NCI-H2107 (cell line): ENCODE results near the gene HTR1D.
"Not testable (repeated sequence)": the region's sequence is repeated elsewhere in the genome, so short reads cannot be mapped to it uniquely, and the experiment has no call there.

ENCODE experiments used
- DNase-seq: peaks from one replicate; lab custom pipeline; 2025; lab: John Stamatoyannopoulos, UW

HTR1D gene

DNA sequence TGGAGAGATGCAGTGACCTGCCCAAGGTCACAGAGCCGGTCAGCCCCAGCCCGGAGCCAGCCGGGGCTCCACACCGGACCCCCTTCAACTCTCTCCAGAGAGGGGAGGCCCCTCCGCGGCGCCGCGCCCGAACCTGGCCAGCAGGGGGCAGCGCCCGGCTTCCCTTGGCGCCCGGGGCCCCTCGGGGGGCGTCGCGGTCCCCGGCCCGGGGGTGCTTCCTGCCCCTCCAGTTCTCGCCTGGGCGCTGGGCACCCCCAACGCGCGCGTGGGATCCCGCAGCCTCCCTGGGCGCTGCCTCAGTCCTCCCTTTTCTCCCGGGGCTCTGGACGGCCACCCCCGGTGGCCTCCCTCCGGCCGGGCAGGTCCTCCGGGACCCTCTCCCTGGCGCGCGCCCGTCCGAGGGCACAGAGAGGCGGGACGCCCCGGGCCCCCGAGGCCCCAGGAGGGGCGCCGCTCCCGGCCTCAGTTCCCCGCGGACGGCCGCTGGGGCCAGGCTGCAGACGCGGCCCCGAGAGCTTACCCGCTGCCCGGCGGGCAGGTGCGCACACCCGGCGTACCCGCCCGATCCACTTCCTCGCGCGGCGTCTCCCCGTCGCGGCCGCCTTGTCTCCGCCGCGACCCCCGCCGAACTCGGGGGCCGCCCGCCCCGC, 406 bp downstream of the HTR1D start:
- no peak for DNase-seq

DNA sequence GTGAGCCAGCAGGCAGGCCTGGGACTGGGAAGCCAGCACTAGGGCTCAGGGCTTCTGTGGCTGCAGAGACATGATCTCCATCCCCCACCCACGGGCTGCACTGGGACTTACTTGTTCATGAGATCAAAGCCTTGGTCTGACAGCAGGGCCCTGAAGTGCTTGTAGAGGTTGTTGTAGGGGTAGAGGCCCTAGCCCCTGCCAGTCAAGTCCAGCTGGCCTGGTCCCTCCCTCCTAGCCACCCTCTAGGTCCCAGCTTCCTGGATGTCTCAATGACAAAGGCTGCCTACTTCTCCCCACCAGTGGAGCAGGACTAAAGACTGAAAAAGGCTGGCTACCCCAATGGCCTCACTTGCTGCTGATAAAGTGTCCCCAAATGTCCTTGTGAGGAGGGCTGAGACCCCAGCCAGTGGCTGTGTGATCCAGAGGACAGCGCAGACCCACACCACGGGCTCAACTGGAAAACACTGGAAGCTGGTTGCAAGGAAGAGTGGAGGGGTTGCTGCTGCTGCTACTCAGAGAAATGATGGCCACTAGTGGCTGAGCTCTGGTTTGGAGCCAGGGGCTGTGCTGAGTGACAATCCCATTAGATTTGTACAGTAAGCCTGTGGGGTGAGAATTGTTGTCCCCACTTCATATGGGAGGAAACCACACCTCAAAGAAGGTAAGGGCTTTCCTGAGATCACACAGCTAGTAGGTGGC, 1.4 kb downstream of the HTR1D start:
- DNase-seq: no peak

DNA sequence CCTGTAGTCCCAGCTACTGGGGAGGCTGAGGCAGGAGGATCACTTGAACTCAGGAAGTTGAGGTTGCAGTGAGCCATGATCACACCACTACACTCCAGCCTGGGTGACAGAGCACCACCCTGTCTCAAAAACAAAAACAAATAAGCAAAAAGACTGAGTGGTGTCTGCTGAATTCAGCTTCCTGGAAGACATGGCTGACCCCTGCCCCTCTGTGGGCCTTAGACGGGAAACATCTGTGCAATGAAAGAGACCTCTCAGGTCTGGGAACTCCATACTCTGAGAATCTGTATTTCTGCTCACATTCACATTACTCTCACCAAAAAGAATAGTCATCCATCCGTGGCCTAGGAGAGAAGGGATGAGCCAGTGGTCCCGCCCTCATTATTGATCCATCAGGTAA, 2.0 kb downstream of the HTR1D start:
- DNase-seq: no peak

DNA sequence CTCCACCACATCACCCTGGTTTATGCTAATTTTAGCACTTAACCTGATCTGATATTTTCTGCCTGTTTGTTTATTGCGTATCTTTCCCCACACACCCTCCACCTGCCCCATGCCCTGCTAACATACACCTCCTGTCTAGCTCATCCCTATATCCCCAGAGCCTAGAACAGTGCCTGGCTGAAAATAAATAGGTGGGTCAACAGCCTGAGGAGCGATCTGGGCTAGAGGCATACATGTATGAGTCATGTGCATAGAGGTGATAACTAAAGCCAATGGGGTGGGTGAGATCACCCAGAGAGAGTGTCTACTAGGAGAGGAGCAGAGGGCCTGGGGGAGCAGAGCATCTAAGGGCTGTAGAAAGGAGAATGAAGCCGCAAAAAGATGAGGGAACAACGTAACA, 2.7 kb downstream of the HTR1D start:
- no peak for DNase-seq

DNA sequence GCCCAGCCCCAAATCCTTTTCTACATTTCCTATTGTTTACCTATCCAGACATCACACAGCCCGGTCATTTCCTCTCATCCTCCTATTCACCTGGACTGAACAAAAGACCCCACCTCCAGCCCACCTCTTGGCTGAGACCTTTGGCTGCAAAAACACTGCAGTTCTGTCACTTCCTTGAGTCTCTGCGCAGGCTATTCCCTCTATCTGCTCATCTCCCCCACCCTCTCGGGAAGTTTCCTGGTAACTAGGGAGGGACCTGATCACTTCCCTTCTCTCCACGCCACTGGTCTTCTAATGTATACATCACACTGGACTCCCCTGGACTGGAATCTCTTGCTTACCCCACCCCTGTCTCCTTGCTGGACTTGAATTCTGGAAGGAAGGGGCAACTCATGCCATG, 5.3 kb downstream of the HTR1D start:
- no peak for DNase-seq

DNA sequence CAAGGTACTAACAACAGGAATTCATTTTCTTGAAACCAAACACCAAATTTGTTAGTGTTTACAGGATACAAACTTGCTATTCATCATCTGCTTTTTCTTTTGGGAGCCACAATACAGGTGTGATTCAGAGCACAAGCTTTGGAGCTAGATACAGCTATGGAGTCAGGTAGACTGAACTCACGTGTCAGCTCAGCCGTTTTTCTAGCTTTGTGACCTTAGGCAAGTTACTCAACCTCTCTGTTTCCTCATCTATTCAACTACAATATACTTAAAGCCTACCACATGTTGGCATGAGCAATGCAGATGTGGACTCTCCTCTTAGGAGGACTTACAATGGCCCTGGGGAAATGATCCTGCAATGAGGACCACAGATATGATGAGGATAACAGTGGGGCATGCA, 6.3 kb downstream of the HTR1D start:
- DNase-seq: no peak

DNA sequence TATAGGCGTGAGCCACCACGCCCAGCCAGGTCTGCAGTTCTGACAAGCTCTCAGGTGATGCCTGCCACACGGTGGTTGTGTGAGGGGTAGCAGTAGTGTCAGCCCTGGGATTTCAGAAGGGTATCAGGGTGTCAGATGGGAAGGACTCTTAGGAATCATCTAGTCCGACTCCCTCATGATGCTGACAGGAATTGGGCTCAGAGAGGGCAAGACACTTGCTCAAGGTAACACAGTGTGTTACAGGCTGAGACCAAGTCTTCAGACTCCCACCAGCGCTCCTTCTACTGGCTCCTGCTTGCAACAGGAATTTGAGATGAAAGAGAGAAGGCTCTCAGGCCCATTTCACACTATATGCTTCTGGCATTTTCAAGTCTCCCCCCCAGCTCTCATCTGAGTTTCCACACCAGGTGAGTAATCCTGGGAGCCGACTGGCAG, 6.9 kb downstream of the HTR1D start:
- no peak for DNase-seq

DNA sequence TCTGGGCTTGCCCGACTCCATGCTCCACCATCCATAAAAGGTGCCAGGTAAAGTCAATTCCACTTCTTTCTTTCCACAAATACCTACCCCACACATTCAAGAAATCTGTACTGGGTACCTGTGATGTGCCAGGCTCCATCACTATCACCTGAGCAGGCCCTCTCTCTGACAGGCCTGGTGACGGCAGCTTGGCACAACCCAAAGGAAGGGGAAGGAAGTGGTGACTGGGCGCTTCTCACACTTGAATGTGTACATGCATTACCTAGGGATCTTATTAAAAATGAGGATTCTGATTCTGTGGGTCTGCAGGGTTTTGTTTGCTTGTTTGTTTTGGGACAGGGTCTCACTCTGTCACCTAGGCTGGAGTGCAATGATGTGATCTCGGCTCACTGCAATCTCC, 7.5 kb downstream of the HTR1D start:
- no peak for DNase-seq

DNA sequence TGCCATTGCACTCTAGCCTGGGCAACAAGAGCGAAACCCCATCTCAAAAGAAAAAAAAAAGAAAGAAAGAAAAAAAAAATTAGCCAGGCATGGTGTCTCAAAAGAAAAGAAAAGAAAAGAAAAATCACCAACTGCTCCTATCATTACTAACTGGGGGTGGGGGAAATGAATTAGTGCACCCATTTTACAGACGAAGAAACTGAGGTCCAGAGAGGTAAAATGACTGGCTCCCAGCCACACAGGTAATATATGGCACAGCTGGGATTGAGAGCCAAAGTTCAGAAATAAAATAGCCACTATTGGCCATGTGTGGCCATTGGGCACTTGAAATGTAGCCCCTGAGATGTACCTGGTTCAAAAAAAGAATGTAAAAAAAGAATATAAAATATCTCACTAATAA, 8.8 kb downstream of the HTR1D start:
- no peak for DNase-seq

DNA sequence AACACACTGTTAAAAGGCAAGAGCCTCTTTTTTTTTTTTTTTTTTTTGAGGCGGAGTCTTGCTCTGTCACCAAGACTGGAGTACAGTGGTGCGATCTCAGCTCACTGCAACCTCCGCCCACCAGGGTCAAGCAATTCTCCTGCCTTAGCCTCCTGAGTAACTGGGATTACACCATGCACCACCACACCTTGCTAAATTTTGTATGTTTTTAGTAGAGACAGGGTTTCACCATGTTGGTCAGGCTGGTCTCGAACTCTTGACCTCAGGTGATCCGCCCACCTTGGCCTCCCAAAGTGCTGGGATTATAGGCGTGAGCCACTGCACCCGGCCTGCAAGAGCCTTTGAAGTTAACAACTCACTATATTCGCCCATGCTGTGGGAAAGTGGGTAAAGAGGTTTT, 9.6 kb downstream of the HTR1D start:
- not testable (repeated sequence) for DNase-seq

DNA sequence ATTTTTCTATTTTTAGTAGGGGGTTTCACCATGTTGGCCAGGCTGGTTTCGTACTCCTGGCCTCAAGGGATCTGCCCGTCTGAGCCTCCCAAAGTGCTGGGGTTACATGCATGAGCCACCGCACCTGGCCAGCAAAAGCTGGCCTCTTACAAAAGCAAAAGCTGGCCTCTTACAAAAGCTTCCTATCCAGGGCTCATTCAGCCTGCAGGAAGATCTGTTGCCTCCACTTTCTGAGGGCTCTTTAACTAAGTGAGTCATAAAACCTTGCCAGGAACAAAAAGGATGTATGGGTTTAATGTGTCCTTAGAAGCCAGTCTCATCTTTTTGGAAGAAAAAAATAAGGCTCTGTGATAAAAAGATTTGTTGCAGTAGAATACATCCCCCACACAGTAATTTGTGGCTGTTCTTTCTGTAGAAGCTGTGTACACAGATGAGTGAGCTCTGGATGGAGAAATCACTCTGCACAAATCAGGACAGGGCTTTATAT, 15.0 kb downstream of the HTR1D start:
- DNase-seq: peak; percentile 29

DNA sequence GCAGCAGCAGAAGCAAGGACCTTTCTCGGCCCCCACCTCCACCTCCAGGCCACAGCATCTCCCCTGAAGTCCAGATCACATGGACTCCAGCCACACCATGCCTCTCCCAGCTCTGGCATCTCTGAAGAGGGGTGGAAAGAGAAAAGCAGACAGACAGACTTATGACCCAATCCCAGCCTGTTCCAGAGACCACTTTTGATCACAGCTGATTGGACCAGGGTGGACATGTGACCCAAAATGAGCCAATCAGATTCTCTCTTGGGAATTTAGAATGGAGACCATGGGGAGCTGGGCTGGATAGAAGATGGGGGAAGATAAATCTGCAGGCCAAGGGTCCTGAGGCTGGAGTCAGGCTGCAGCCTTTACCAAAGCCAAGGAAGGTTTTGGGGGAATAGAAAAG, 16.4 kb downstream of the HTR1D start:
- DNase-seq: no peak

DNA sequence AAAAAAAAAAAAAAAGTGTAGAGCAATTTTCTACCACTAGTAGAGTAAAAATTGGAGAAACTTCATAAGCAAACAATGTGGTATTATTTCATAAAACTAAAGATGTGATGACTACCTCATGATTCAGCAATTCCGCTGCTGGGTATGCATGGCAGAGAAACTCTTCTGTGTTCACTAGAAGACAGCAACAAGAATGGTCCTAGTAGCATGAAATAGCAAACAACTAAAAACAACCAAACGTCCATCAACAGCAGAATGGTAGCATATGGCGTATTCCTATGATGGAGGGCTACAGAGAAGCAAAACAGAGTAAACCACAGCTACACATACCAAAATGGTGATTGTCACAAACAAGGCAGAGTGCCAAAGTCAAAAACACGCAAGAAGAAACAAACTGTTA, 18.9 kb downstream of the HTR1D start:
- no peak for DNase-seq

DNA sequence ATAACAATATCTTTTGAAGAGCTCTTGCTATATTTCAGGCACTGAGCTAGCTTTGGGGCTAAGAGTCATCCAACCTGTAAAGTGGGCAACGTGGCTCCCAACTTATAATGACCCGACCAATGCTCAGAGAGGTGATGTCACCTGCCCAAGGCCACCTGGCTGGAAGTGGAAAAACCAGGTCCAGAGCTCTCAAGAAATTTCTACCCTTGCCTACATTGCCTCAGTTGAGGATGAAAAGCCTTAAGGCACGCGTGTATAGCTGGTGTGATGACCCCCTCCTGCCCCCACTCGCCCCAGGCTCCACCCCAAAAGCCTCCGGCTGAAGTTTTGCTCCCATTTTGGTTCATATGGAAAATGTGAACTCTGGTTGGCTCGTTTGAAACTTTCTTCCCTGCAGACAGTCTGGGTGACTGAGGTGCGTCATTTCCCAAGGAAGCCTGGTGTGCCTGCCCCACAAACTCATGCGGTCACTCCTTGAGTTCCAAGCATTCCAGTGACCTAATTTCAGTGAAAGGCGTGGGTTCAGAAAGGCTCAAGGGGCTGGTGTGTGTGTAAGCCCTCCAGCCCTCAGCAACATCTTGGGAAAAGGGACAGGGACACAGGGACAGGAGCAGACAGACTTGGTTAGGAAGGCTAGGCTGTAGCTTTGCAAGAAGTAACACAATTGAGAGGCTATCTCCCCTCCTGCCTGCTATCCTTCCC, 20.5 kb downstream of the HTR1D start:
- no peak for DNase-seq

DNA sequence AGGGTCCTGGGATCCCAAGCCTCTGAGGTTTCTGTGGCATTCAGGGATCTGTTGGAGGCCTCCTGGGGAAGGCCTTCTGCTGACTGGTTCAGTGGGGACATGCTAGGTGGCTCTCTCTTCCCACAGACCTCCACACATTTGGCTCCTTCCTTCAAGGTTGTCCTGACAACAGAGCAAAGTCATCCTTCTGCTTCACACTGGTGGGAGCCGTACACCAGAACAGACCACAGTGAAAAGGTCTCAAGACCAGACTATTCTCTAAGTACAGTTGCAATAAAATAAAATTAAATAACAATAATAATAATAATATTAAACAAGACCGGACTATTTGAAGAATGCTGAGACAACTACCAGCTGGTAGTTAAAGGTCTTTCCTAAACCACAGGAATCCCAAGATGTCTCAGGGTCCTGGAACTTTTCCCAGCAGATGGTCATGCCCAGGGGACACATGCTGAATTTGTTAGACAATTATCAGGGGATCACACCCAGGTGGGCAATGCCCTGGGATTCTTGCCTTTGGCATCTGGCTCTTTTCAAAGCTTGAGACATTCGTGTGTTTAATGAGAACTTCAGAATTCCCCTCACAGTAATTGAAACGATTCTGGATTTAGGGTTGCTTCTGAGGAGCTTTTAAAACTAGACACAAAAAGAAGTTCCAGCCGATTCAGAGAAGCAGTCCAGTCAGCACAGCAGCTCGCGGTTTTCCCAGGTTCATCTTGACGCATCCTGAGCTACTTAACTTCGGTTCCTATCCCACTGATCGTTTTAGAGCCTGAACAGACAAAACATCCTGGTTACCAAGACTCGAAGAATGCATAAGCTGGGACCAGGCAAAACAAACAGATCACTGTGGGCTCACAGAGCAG, 22.9 kb downstream of the HTR1D start:
- no peak for DNase-seq

DNA sequence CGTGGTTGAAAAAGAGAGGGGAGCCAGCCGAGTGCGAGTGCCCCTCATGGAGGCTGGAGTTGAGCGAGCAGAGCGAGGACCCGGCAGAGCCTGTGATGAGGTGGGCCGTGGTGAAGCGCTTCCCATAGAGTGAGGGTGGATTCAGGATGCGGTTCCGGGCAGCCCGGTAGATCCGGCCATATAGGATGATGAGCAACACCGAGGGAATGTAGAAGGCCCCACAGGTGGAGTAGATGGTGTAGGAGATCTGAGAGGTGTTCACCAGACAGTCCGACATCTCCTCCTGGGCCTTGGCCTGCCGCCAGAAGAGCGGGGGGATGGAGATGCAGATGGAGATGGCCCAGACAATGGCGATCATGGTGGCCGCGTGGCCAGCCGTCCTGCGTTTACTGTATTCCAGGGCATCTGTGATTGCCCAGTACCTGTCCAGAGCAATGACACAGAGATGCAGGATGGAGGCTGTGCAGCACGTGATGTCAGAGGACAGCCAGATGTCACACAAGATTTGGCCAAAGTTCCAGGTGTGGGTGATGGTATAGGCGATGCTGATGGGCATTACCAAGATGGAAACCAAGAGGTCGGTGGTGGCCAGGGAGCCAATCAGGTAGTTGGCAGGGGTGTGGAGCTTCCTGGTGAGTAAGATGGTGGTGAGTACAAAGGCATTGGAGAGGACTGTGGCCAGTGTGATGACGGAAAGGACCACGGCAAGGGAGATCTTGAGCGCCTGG, 23.7 kb downstream of the HTR1D start:
- no peak for DNase-seq

DNA sequence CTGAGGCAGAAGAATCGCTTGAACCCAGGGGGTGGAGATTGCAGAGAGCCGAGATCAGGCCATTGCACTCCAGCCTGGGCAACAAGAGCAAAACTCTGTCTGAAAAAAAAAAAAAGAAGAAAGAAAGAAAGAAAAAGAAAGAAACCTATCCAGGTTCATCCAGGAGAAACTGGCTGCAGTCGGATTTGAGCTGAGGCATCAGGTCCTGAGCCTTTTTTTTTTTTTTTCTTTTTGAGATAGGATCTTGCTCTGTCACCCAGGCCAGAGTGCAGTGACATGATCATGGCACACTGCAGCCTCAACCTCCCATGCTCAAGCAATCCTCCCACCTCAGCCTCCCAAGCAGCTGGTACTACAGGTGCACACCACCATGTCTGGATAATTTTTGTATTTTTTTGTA, 26.1 kb downstream of the HTR1D start:
- DNase-seq: no peak

DNA sequence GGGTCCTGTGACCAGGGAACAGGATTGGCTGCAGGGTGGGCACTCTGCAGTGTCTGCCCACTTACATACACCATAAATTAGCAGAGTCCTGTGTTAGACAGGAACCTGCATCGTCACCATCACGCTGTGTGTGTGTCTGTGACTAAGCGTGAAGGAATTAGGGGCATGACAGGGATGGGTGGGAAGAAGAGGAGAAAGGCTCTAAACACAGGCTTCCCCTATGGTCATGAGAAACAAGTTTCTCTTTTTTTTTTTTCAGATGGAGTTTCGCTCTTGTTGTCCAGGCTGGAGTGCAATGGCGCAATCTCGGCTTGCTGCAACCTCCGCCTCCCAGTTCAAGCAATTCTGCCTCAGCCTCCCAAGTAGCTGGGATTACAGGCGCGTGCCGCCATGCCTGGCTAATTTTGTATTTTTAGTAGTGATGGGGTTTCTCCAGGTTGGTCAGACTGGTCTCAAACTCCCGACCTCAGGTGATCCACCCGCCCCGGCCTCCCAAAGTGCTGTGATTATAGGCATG, 28.3 kb downstream of the HTR1D start:
- DNase-seq: not testable (repeated sequence)

DNA sequence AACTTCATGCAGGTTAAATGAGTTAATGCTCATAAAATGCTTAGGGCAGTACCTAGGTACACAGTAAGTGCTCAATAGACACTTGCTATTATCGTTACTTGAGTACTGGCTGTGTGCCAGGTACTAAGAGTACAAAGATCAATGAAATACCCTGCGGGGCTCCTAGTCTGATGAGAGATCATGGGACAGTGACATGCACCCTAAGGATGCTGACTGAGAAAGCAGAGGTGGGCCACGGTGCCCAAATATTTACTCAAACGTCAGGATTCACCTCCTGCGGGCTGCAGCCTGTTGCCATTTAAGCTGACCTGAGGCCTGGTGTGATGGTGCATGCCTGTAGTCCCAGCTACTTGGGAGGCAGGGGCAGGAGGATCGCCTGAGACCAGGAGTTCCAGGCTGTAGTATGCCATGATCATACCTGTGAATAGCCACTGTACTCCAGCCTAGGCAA, 28.8 kb downstream of the HTR1D start:
- no peak for DNase-seq

DNA sequence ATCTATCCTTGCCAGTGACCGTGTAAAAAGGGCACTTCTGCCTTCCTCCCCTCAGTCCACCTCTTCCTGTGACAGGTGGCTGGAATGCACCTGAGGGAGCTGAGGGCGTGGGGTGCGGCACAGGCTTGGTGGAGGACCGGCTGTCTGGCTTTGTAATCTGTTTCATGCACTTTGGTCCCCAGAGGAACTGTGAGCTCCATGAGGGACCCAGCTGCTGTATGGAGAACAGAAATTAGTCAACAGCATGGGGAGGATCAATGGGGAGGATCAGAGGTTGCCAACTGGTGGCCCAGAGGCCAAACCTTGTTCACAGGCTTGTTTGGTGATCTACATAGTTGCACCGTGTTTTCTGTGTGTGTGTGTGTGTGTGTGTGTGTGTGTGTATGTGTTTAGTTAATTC, 29.7 kb downstream of the HTR1D start:
- no peak for DNase-seq

DNA sequence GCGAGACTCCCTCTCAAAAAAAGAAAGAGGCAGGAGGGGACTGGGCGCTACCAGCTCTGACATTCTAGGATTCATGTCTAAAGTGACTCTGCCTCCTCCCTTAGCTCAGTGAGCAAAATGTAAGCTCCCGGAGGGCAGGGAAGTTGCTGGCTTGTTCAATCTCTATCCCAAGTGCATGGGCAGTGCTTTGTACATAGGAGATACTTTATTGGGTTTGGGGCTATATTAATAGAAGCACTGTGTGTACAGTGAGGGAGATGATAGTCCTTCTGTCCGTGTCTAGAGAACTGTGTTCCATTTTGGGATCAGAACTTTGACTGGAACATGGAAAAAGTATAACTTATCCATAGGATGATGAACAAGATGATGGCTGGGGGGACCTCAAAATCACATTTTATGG, 31.9 kb downstream of the HTR1D start:
- DNase-seq: no peak
